GM18519 (cell line): ENCODE measurements around the gene ASB14.
"Not testable (repeated sequence)": the region's sequence is repeated elsewhere in the genome, so short reads cannot be mapped to it uniquely, and the experiment has no call there.

Experiments
- ATAC-seq: cut with Tn5 transposase; IDR thresholded peaks from one replicate; pipeline ENCODE4 v1.9.1; 2021; ENCODE audit warnings: mild to moderate bottlenecking, moderate library complexity; ENCODE audit not compliant: unreplicated experiment, low FRiP score

Gene ASB14

DNA sequence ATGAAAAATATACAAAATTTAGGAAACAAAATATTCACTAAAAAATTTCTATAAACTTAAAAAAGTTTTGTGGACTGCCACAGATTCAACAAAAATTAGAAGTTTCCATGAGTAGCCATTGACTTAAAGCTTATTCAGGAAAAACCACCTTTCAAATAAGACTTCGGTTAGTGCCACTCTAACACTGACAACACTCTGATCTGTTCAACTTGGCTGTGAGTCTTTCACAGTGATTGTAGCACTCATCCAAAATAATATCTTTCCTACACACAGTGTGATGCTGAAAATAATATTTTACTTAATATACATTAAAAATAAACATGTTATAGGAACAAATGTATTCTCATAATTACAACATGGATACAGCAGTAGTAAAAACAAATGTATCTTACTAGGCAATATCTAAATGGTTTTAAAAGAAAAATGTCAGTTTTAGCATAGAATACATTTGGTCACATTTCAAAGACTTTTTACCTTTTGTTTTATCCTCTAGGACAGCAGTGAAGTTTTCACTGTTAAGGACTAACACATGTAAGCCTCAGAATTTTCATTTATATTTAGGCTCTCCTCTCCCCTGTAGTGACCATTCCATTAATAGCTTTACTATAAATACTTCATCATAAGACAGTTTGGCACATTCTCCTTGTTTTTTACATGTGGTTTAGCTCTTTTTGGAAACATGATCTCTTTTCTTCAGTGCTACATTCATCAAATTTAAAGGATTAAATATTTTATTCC lies at the start of gene ASB14:
ASB14 (minus strand) TSS at position 527 of the 738 bp plus-strand sequence. CDS start 652 bp downstream, outside the sequence.
- ATAC-seq, result no peak

GRCh38 chr3:57339071-57339642 lies 46.7 kb upstream of the ASB14 start:
- not testable (repeated sequence) for ATAC-seq

DNA sequence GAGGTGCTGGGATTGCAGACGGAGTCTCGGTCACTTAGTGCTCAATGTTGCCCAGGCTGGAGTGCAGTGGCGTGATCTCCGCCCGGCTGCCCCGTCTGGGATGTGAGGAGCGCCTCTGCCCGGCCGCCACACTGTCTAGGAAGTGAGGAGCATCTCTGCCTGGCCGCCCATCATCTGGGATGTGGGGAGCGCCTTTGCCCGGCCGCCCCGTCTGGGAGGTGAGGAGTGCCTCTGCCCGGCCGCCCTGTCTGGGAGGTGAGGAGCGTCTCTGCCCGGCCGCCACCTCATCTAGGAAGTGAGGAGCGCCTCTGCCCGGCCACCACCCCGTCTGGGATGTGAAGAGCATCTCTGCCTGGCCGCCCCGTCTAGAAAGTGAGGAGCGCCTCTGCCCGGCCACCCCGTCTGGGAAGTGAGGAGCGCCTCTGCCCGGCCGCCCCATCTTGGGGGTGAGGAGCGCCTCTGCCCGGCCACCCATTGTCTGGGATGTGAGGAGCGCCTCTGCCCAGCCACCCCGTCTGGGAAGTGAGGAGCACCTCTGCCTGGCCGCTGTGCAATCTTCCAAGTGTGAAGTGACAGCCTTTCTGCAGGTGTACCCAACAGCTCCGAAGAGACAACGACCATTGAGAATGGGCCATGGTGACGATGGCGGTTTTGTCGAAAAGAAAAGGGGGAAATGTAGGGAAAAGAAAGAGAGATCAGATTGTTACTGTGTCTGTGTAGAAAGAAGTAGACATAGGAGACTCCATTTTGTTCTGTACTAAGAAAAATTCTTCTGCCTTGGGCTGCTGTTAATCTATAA lies 46.0 kb upstream of the ASB14 start:
- ATAC-seq, result not testable (repeated sequence)

DNA sequence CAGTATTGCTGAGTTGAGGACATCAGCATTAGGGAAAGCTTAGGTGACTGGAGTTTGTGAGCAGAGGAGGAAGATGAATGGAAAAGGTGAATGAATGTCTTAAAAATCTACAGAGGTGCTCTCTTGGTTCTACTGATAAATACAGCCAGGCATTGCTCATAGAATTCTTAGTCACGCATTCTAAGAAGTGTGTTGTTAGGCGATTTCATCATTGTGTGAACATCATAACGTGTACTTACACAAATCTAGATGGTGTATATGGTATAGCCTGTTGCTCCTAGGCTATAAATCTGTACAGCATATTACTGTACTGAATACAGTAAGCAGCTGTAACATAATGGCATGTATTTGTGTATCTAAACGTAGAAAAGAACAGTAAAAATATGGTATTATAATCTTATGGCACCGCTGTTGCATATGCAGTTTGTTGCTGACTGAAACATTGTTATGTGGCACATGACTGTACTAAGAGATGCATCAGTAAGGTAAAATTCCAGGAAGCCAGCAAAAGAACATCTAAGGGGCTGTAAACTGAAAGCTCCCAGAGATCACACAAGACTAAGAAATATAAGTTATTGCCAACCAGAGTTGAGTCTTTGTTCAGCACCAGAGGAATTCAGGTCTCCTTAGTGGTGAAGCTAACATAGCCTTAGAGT lies 42.9 kb upstream of the ASB14 start:
- no peak for ATAC-seq

- ATAC-seq, result no peak
These were observed 38.7 kb upstream of the ASB14 start for GRCh38 chr3:57331078-57331610.

GRCh38 chr3:57326498-57326897 lies 34.0 kb upstream of the ASB14 start:
- not testable (repeated sequence) for ATAC-seq

DNA sequence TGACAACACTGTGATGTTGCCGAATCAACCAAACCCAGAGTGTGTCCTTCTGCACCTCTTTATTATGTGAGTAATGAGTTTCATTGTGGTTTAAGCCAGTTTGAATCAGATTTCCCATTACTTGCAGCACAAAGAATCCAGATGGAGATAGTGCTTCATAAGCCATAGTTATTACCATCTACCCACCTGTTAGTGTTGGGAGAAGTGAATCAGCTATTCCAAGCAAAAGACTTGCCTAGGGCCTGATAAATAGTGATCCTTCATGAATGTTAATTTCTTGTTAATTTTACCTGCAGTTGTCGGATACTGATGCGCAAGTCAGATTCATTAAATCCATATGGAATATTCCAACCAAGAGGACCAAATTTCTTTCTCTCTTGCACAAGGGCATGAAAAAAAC lies 21.7 kb upstream of the ASB14 start:
- ATAC-seq, result no peak

- ATAC-seq, result no peak
These were observed 17.4 kb upstream of the ASB14 start for GRCh38 chr3:57309769-57310360.

GRCh38 chr3:57303520-57303919 lies 11.0 kb upstream of the ASB14 start:
- ATAC-seq, result not testable (repeated sequence)

DNA sequence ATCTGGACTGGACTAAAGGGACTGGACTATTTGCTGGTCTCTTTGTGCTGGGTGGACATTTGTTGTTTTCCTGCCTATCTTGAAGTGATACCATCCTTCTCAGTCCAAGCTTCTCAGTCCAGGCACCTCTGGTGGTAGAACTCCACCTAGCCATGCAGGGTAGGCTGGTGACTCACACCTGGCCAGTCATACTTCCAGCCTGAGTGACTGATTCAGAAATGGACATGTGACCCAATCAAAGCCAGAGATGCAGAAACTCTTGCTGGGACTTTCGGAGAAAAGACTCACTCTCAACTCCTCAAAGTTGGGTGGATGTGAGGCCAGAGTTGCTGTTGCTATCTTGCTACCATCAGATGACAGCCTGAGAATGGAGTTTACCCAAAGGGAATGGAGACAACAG lies 5.6 kb upstream of the ASB14 start:
- ATAC-seq, result no peak

- ATAC-seq, result no peak
These were observed 527 bp upstream of the ASB14 start for GRCh38 chr3:57292897-57293526.

- no peak for ATAC-seq
These were observed 4.1 kb downstream of the ASB14 start for GRCh38 chr3:57288403-57288802.

GRCh38 chr3:57287205-57287604 lies 5.3 kb downstream of the ASB14 start:
- no peak for ATAC-seq

DNA sequence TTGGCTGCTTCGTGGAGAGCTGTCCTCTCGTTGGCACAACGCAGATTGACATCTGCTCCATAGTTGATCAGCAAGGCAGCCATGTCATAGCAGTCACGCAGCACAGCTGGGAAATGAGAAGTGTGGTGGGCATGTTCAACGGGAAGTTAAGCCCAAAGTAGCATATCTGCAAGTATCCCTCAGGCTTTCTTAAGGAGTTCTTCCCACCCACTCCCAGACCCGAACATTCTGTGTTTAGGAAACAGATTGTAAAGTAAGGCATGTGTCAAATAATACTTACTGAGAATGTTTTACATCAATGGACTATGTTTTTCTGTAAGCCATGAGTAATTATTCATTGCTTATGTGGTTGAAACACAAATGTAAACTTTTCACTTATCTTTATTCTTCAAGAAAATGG lies 9.2 kb downstream of the ASB14 start:
- no peak for ATAC-seq

DNA sequence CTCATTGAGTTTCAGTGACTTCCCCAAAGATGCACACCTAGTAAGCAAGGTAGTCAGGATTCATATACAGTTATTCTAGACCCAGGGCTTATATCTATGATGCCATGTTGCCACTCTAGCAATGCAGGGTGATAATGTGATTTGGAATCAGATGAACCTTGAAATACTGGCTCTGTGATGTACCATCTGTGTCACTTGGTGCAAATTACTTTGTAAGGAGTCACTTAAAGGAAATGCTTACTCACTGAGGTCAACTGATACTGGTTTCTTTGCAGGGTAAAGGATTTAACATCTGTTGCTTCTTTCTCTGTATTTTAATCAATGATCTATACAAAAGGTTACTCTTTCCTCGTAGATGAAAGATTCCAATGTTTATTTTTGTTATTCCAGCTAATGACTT lies 10.8 kb downstream of the ASB14 start:
- ATAC-seq, result no peak

GRCh38 chr3:57279685-57280084 lies 12.8 kb downstream of the ASB14 start:
- ATAC-seq, result no peak

- ATAC-seq, result no peak
These were observed 14.2 kb downstream of the ASB14 start for GRCh38 chr3:57278237-57278636.

DNA sequence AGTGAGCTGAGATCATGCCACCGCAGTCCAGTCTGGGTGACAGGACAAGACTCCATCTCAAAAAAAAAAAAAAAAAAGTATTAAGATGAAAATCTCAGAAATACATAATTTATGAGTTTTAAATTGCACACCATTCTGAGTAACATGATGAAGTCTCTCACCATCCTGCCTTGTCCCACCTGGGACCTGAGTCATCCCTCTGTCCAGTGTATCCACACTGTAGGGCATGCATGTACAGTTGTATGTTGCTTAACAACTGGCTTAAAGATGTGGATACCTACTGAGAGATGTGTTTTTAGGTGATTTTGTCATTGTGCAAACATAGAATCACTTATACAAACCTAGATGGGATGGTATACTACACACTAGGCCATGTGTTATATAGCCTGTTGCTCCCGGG lies 17.1 kb downstream of the ASB14 start:
- ATAC-seq, result no peak

DNA sequence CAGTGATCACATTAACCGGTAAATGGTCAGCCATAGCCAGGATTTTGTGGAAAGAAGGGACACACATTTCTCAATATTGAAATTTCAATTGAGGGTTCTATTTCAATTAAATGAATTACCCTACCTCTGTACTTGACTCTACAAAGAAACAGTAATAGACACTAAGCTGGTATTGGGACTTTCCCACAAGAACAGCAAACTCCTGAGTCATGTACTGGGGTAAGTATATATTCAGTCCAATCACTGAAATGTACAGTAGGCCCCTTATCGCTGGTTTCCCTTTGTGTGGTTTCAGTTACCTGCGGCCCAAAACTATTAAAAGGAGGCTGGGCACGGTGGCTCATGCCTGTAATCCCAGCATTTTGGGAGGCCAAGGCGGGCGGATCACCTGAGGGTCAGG lies 17.6 kb downstream of the ASB14 start:
- ATAC-seq, result no peak

DNA sequence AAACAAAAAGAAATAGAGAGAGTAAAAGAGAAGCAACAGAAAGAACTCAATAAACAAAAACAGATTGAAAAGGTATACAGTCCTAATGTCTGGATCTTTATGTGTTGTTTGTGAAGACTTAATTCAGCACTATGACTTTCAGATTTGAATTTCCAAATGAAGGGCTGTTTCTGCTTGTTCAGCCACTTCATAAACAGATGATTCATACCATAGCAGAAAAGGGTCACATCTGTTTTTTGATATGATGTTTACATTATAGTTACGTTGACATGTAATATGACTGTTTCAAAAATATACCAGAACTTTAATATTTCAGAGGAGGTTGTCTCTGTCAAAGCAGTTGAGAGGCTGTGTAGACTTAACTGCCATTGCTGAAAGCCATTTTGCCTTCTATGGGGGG lies 24.1 kb downstream of the ASB14 start:
- ATAC-seq, result no peak
